B cell (primary cell): ENCODE measurements around the gene OR2T34.

Experiments
- CTCF ChIP-seq: fragments of 200-600 bp; IDR thresholded peaks from one replicate; pipeline ENCODE4 v1.8.0; 2022; ENCODE audit warnings: antibody characterized with exemption, mild to moderate bottlenecking
- EZH2 ChIP-seq: IDR thresholded peaks from 2 replicates; pipeline ENCODE4 v1.6.1; 2012; ENCODE audit warnings: borderline replicate concordance, low read depth, mild to moderate bottlenecking, moderate library complexity, low read length; ENCODE audit not compliant: insufficient read depth, poor library complexity, severe bottlenecking

- no peak for TF ChIP-seq CTCF
- no peak for TF ChIP-seq EZH2
Observed at GRCh38 chr1:248590055-248590454, 15.5 kb upstream of the OR2T34 start.
